ENCODE data around the gene PPHLN1.

The PPHLN1 gene

DNA sequence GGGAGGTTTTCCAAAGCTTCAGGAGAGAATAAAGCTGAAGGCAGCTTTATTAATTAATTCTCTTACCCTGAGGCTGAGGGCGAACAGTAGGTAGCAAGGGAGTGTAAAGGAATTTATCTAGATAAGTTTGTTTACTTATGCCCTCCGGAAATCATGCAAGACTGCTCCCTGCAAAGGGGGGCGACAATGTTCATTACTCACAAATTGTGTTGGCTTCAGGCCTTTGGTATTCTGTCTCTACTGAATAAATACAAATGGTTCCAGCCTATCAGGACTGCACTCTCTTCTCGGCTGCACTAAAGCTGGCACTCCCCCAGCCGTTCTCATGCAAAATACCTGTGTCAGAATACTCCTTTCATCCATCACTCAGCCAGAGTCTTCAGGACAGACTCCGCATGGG lies 120.8 kb downstream of the PPHLN1 start:
- DNase-seq, result no peak

- DNase-seq, result no peak
These were observed 121.4 kb downstream of the PPHLN1 start for GRCh38 chr12:42447371-42447786.

DNA sequence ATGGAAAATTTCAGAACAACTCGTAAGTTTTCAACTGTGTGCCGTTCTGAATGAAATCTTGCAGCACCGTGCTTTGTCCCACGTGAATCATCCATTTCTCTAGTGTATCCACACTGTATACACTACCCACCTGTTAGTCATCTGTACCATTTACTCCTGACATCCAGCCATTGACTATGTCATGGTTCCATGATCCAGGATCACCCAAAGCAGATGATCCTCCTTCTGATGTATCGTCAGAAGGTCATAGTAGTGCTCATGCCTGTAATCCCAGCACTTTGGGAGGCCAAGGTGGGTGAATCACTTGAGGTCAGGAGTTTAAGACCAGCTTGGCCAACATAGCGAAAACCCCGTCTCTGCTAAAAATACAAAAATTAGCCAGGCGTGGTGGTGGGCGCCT lies 122.9 kb downstream of the PPHLN1 start:
- no peak for DNase-seq

- no peak for DNase-seq
These were observed 124.3 kb downstream of the PPHLN1 start for GRCh38 chr12:42450248-42450647.

GRCh38 chr12:42458575-42458974 lies 132.6 kb downstream of the PPHLN1 start:
- no peak for DNase-seq

DNA sequence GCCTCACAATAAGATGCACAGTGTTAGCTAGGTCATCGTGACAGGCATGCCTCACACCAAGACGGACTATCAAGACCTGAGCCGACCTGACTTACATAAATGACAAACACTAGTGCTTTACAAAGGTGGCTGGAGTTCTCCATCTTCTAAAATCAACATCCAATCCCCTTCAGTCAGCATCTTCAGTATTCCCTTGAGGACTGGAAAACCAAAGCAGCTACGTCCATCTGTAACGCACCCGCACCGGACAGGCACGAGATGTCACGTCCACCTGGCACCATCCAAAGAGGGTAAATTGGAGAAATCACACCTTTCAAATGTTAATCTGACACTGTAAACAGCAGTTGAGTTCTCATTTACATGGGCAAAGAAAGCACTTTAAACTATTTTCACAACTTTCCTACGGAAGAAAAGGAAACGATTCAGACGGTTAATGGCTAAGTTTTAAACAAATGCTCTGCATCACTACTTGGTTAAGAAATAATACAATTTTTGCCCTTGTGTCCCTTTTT lies 133.4 kb downstream of the PPHLN1 start:
- DNase-seq, result no peak

DNA sequence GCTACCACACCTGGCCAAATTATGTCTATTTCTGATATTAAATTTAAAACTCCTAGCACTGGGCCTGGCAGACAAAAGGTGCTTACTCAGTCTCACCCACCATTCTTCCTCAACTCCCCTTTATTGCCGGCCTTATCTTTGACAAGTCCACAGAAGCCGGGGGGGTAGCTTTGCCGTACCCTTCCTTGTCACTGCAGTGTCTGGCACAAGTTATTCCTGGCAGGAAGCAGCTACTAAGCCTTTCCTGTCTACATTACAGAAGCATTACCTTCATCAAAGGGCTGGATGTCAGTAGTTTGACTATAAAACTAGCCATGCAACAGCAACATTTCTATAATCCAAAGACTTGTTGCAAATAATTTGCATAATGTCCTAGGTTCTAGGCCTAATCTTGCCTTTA lies 136.5 kb downstream of the PPHLN1 start:
- DNase-seq, result no peak

GRCh38 chr12:42463671-42464070 lies 137.7 kb downstream of the PPHLN1 start:
- no peak for DNase-seq

DNA sequence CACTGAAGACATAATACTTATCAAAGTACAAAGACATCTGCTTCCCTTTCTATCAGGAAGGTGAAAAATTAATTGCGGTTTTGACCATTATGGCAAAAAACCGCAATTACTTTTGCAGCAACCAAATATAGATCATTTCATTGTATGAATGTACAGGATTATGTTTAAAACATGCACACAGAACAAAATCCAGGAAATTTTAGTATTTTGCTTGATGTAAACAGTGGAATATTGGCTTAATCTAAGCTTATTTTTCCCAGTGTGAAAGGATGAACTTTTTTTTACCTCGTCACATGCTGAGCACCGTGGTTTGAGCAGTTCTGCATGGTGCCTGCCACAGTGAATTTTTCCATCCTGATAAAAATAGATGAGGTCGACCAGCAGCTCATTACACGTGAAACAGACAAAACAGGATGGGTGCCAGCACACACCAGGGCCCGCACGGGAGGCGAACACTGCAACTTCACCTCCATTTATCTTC lies 142.4 kb downstream of the PPHLN1 start:
- no peak for DNase-seq

DNA sequence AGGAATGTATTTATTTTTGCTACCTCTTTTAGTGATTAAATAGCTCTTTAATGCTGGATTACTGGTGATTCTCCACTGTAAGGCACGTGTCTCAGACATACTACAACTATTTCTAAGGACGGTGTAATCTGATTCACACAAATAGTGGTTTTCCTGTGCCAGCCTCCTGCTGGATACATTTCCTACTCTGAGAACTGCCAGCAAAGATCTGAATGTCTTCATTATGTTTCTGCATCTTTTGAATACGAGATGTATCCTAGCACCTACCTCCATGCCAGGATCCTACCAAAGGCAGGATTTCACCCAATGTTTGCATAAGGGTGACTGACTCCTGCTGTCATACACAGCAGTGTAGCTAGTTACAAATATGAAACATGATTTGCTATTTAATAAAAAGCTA lies 143.0 kb downstream of the PPHLN1 start:
- no peak for DNase-seq

DNA sequence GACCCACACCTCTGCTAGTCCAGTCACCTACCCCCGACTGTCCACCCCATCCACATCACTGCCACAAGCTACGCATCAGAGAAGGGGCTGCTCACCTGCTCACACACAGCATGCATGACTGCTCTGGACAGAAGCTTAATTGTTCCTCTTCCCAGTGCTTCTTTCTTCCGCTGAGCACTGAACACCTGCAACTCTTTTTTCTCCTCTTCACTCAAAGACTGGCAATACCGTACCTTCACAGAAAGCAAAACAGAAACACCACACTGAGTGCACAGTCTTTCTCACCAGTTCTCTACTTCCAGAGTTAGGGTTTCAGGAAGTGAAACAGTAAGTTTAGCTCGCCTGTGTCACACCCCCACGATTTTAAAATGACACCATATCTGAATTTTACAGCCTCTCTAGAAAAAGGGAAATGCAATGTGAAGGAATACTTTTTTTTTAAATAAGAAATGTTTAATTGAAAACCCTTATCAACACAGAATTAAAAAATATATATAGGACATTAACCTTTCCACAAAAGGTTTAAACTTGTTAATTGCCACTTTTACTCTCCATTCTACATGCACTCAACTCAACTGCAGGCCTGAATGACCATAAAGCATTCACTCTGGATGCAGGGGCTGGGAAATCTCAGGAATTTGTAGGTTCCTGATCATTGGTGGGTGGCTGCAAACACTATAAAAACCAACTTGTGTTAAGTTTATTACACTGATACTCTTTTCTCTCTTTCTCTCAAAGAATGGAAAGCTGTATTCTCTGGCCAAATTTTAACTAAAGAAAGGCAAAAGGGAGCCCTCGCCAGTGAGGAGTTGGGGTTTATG lies 143.6 kb downstream of the PPHLN1 start:
- DNase-seq, result no peak

DNA sequence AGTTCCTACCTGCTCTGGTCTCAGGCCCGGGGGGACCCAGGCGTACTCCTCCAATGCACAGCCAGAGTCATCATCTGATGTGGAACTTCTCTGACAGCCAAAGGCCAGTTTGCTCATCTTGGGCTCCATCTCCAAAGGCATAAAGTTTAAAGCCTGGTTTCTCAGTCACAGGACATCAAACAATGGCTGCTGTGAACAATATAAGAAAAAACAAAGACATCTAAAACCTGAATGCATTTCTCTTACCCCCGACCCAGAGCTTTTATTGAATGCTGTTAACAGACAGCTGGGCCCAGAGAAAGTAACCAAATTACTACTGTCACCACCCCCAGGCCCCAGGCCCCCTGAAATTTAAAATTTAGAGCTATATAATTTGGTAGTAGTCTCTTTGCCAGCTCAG lies 146.4 kb downstream of the PPHLN1 start:
- DNase-seq, result no peak

- no peak for DNase-seq
These were observed 147.2 kb downstream of the PPHLN1 start for GRCh38 chr12:42473130-42473529.

DNA sequence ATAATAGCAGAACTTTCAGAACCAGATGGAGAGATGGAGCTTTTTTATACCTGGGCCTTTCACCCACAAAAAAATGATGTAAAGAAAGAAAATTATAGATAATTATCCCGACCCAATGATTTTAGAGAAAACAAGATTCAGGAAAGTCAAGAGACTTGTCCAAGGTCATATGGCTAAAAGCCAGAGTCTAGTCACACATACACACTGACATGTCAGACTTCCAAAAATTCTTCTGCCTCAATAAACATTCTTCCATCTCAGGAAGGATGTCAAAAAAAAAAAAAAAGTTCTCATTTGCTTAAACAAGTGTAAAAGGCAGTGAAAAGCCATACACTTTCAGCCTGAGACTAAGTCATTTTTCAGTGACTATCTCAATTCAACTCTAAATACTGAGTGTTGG lies 147.6 kb downstream of the PPHLN1 start:
- DNase-seq, result no peak

DNA sequence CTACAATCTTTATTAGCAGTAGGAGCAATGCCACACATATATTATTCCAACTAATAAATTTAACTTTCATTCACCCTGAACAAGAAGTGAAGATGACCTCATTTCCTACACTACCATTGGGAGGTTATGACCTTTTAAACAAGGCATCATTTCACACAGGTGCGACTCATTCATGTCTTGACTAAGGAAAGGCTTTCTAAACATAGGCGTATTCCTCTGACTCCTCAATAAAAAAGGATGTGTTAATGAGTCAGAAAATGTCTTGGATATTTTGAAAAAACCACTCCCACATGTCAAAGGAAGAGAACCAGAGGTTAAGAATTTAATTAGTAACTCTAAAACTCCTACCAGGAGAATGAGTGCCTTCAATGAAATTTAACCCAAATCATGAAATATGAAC lies 148.4 kb downstream of the PPHLN1 start:
- no peak for DNase-seq

DNA sequence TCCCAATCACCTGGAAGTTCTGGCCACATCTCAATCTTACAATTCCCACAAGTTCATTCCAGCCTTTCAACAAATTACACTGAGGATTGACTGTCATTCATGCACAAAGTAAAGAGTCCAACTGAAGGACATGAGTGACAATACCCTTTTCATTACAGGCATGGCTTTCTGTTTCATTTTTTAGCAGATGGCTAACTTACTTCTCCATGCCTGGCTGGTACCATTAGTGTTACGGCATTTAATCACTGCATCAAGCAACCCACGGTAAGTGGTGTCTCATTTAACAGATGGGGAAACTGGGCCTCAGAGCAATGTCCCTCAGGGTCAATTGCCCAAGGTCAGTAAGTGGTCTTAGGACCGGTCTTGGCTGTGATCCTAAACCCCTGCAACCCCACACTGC lies 149.1 kb downstream of the PPHLN1 start:
- DNase-seq, result no peak

- DNase-seq, result no peak
These were observed 152.0 kb downstream of the PPHLN1 start for GRCh38 chr12:42477941-42478340.

- no peak for DNase-seq
These were observed 155.4 kb downstream of the PPHLN1 start for GRCh38 chr12:42481368-42481767.

GRCh38 chr12:42482041-42482747 lies 156.2 kb downstream of the PPHLN1 start:
- no peak for DNase-seq

- peak; percentile 50 for DNase-seq
These were observed 157.0 kb downstream of the PPHLN1 start for GRCh38 chr12:42482748-42483520.

DNA sequence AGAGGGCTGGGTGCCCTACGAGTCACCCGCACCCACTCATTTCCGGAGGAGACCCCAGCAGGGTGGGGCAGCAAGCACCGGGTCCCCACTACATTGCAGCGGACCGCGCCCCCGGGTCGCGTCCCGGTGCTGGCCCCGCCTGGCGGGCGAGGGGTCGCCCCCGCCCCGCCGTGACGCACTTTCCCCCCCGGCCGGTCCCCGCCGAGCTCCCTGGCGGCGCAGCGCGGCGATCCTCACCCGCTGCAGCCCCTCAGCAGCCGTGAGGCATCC lies 157.5 kb downstream of the PPHLN1 start:
- no peak for DNase-seq

- no peak for DNase-seq
These were observed 159.0 kb downstream of the PPHLN1 start for GRCh38 chr12:42484996-42485395.

GRCh38 chr12:42485823-42486222 lies 159.9 kb downstream of the PPHLN1 start:
- DNase-seq, result no peak

- no peak for DNase-seq
These were observed 160.4 kb downstream of the PPHLN1 start for GRCh38 chr12:42486407-42486806.
